ENCODE measurements around the gene CSRP2.

The CSRP2 gene

GRCh38 chr12:76891609-76892008 is 12.8 kb upstream of the CSRP2 start:
- TF ChIP-seq REST (IDR thresholded peaks at IDR 0.05; ENCODE audit: low read depth) (no peak), TEAD4 (IDR thresholded peaks at IDR 0.05) (no peak)

- TF ChIP-seq MAX (IDR thresholded peaks at IDR 0.05) = no peak
- peak; percentile 33; the same call in 1 of the 2 replicates for TF ChIP-seq EGR1 (IDR thresholded peaks at IDR 0.05)
Measured at GRCh38 chr12:76890151-76891143, 11.6 kb upstream of the CSRP2 start.

- TF ChIP-seq ZBTB7A (IDR thresholded peaks at IDR 0.05; ENCODE audit: low read depth) (no peak), CREB1 (IDR thresholded peaks at IDR 0.05; ENCODE audit: low read depth) (no peak), TEAD4 (IDR thresholded peaks at IDR 0.05) (no peak), TCF12 (IDR thresholded peaks at IDR 0.05; ENCODE audit: low read depth) (no peak), NFIC (IDR thresholded peaks at IDR 0.05) (no peak), RAD21 (IDR thresholded peaks at IDR 0.05; ENCODE audit: low read depth) (no peak), CEBPB (IDR thresholded peaks at IDR 0.05) (no peak), TAF1 (IDR thresholded peaks at IDR 0.05; ENCODE audit: low read depth) (no peak), YY1 (IDR thresholded peaks at IDR 0.05; ENCODE audit: low read depth) (no peak)
Measured at GRCh38 chr12:76888775-76889174, 10.0 kb upstream of the CSRP2 start.

GRCh38 chr12:76883811-76884210 is 5.0 kb upstream of the CSRP2 start:
- TF ChIP-seq RAD21 (IDR thresholded peaks at IDR 0.05; ENCODE audit: low read depth) = no peak
- TF ChIP-seq TEAD4 (IDR thresholded peaks at IDR 0.05) = no peak
- no peak for TF ChIP-seq ZBTB7A (IDR thresholded peaks at IDR 0.05; ENCODE audit: low read depth)
- TF ChIP-seq TAF1 (IDR thresholded peaks at IDR 0.05; ENCODE audit: low read depth) = no peak
- TF ChIP-seq YY1 (IDR thresholded peaks at IDR 0.05; ENCODE audit: low read depth) = no peak
- no peak for TF ChIP-seq CEBPB (IDR thresholded peaks at IDR 0.05)
- TF ChIP-seq USF1 (IDR thresholded peaks at IDR 0.05) = no peak
- no peak for TF ChIP-seq FOXM1 (IDR thresholded peaks at IDR 0.05; ENCODE audit: borderline replicate concordance, low read depth)
- no peak for TF ChIP-seq EP300 (IDR thresholded peaks at IDR 0.05; ENCODE audit: borderline replicate concordance)

- no peak for TF ChIP-seq CREB1 (IDR thresholded peaks at IDR 0.05; ENCODE audit: low read depth)
- TF ChIP-seq TEAD4 (IDR thresholded peaks at IDR 0.05) = 0 out of 2 replicates have a peak, but pooled peaks have one; percentile 30
- TF ChIP-seq ZBTB7A (IDR thresholded peaks at IDR 0.05; ENCODE audit: low read depth) = no peak
- TF ChIP-seq EP300 (IDR thresholded peaks at IDR 0.05; ENCODE audit: borderline replicate concordance) = no peak
- TF ChIP-seq USF1 (IDR thresholded peaks at IDR 0.05) = peak; percentile 66
- no peak for TF ChIP-seq TAF1 (IDR thresholded peaks at IDR 0.05; ENCODE audit: low read depth)
- TF ChIP-seq RAD21 (IDR thresholded peaks at IDR 0.05; ENCODE audit: low read depth) = no peak
- no peak for TF ChIP-seq TCF12 (IDR thresholded peaks at IDR 0.05; ENCODE audit: low read depth)
Measured at GRCh38 chr12:76883151-76883550, 4.3 kb upstream of the CSRP2 start.

GRCh38 chr12:76882367-76882766 is 3.5 kb upstream of the CSRP2 start:
- TF ChIP-seq EGR1 (IDR thresholded peaks at IDR 0.05) (no peak), REST (IDR thresholded peaks at IDR 0.05; ENCODE audit: low read depth) (no peak), ZBTB7A (IDR thresholded peaks at IDR 0.05; ENCODE audit: low read depth) (no peak), CREB1 (IDR thresholded peaks at IDR 0.05; ENCODE audit: low read depth) (no peak), FOXM1 (IDR thresholded peaks at IDR 0.05; ENCODE audit: borderline replicate concordance, low read depth) (no peak), USF1 (IDR thresholded peaks at IDR 0.05) (no peak), EP300 (IDR thresholded peaks at IDR 0.05; ENCODE audit: borderline replicate concordance) (no peak), MAX (IDR thresholded peaks at IDR 0.05) (no peak), YY1 (IDR thresholded peaks at IDR 0.05; ENCODE audit: low read depth) (no peak), TCF12 (IDR thresholded peaks at IDR 0.05; ENCODE audit: low read depth) (no peak), TEAD4 (IDR thresholded peaks at IDR 0.05) (no peak), TAF1 (IDR thresholded peaks at IDR 0.05; ENCODE audit: low read depth) (no peak), NFIC (IDR thresholded peaks at IDR 0.05) (no peak), RAD21 (IDR thresholded peaks at IDR 0.05; ENCODE audit: low read depth) (no peak), CEBPB (IDR thresholded peaks at IDR 0.05) (no peak)

Measured in Ishikawa (cell line).